T-cell (primary cell): Measurements from ENCODE around the gene ADTRP. TPM values are rescaled to one million over a fixed set of nuclear protein-coding genes. Genes with fewer than 3 reads are reported as not detected.

Experiments
- ATAC-seq, 4 experiments: fragments of 200-7000 bp in 3 of 4; fragments of 150-1000 bp in 1 of 4; cut with Tn5 transposase; replicated peaks in 1 of 4; 1 replicate in 3 of 4; 2 replicates in 1 of 4; pipeline ENCODE4 v1.10.0; 2021; ENCODE audit warnings: moderate library complexity in 3 of 4, mild to moderate bottlenecking in 2 of 4, moderate number of reproducible peaks in 1 of 4
- CTCF ChIA-PET, 2 donors: fragments of 300-600 bp; sonication (Branson Sonifier 250); formaldehyde crosslinking; loops; one replicate each; lab custom pipeline; 2022; ENCODE audit warnings: antibody characterized with exemption in 2 of 2; lab: Charles Lee
- POLR2A ChIA-PET, 2 donors: fragments of 300-600 bp; sonication (Branson Sonifier 250); formaldehyde crosslinking; loops; one replicate each; lab custom pipeline; 2022; ENCODE audit warnings: antibody characterized with exemption in 2 of 2; lab: Charles Lee
- DNase-seq, 35 experiments: peaks; one replicate each; pipeline versions ENCODE4 v3.0.0 to v3.0.0-alpha.2; 2013 to 2023
- H3K27ac ChIP-seq: one replicate; pipeline ENCODE4 v1.5.1; 2013; ENCODE audit warnings: low read length
- H3K27me3 ChIP-seq, 2 experiments: replicated peaks in 1 of 2; 1 replicate in 1 of 2; 2 replicates in 1 of 2; pipeline versions ENCODE4 v1.6.1 to v1.7.0; 2013; ENCODE audit warnings: low read length in 1 of 2, mixed read lengths in 1 of 2; ENCODE audit not compliant: control insufficient read depth in 2 of 2, insufficient read depth in 2 of 2; ENCODE audit errors: extremely low read depth in 1 of 2
- H3K36me3 ChIP-seq, 2 donors: 1 replicate in 1 of 2; 2 replicates in 1 of 2; pipeline versions ENCODE4 v1.6.1 to v1.7.0; 2013; ENCODE audit warnings: low read length in 1 of 2; ENCODE audit not compliant: control insufficient read depth in 2 of 2, insufficient read depth in 1 of 2; ENCODE audit errors: extremely low read depth in 1 of 2
- H3K4me1 ChIP-seq, 2 experiments: 1 replicate in 1 of 2; 2 replicates in 1 of 2; pipeline versions ENCODE4 v1.6.1 to v1.7.0; 2013; ENCODE audit warnings: low read length in 2 of 2, mixed read lengths in 1 of 2; ENCODE audit not compliant: insufficient read depth in 2 of 2, control insufficient read depth in 1 of 2; ENCODE audit errors: extremely low read depth in 1 of 2
- H3K4me3 ChIP-seq, 2 donors: 1 replicate in 1 of 2; 2 replicates in 1 of 2; pipeline versions ENCODE4 v1.5.1 to v1.7.0; 2013; ENCODE audit warnings: mild to moderate bottlenecking in 2 of 2, low read length in 1 of 2, moderate library complexity in 1 of 2; ENCODE audit not compliant: control insufficient read depth in 1 of 2; ENCODE audit errors: extremely low read depth in 1 of 2
- H3K9me3 ChIP-seq: 2 replicates; pipeline ENCODE4 v1.7.0; 2013
- H3K27ac Mint-ChIP-seq, 2 donors: one replicate each; pipeline ENCODE4 v1.8.0; 2020 to 2021; ENCODE audit warnings: mild to moderate bottlenecking in 2 of 2, mixed read lengths in 2 of 2
- H3K27me3 Mint-ChIP-seq, 2 donors: one replicate each; pipeline ENCODE4 v1.8.0; 2021 to 2022; ENCODE audit warnings: mixed read lengths in 2 of 2
- H3K36me3 Mint-ChIP-seq: one replicate; pipeline ENCODE4 v1.8.0; 2021; ENCODE audit warnings: mixed read lengths
- H3K4me1 Mint-ChIP-seq, 3 donors: one replicate each; pipeline ENCODE4 v1.8.0; 2020 to 2022; ENCODE audit warnings: mixed read lengths in 3 of 3, mild to moderate bottlenecking in 1 of 3
- H3K4me3 Mint-ChIP-seq, 3 donors: one replicate each; pipeline ENCODE4 v1.8.0; 2020 to 2022; ENCODE audit warnings: mild to moderate bottlenecking in 3 of 3, mixed read lengths in 3 of 3, moderate library complexity in 3 of 3
- H3K9me3 Mint-ChIP-seq, 3 donors: one replicate each; pipeline ENCODE4 v1.8.0; 2020 to 2022; ENCODE audit warnings: mixed read lengths in 3 of 3
- WGBS: methylation state at CpG from one replicate; pipeline ENCODE4 v1.1.5; 2013; ENCODE audit warnings: missing lambda C conversion rate; ENCODE audit not compliant: insufficient coverage; 5-methylcytosine and 5-hydroxymethylcytosine counted together
- total RNA-seq, 35 experiments: library from RNA in 6 of 35; stranded (reverse) in 6 of 35; fragments of 120-200 nt in 1 of 35; gene quantifications; one replicate each; pipeline versions ENCODE4 v1.2.1 to v1.2.4 and lab custom pipeline; 2013 to 2026

The ADTRP gene
- total RNA-seq, 5 donors from 2014 or later (not counting 1 experiment from before 2014, with no cell fraction given), result 23.9 to 74.7 (median 59.1) TPM

GRCh38 chr6:11798538-11798937 lies 19.9 kb upstream of the ADTRP start:
- DNase-seq (no peak), ATAC-seq (no peak)
- WGBS, result 90% methylated on average over 3 of the region's 7 CpGs
- Mint-ChIP-seq H3K4me3 (no peak overlapping the region), H3K9me3 (peaks cover 0 to under 1% (median 0%) of the 10 kb centered on the region in 3 donors), H3K27ac (no peak overlapping the region), H3K4me1 (no peaks in the 10 kb centered on the region), H3K36me3 (no peaks in the 10 kb centered on the region), H3K27me3 (no peaks in the 10 kb centered on the region)
- POLR2A ChIA-PET, result no interaction called here
- H3K27ac ChIP-seq, result no peak overlapping the region
- no peaks in the 10 kb centered on the region for H3K27me3 ChIP-seq
- CTCF ChIA-PET, result no interaction called here
- H3K36me3 ChIP-seq, result no peaks in the 10 kb centered on the region
- H3K4me1 ChIP-seq, result no peaks in the 10 kb centered on the region
- H3K4me3 ChIP-seq, result no peak overlapping the region
- no peaks in the 10 kb centered on the region for H3K9me3 ChIP-seq

- H3K4me1 ChIP-seq, result no peaks in the 10 kb centered on the region
- no peaks in the 10 kb centered on the region for H3K36me3 ChIP-seq
- no peak overlapping the region for H3K4me3 ChIP-seq
- ATAC-seq (no peak), DNase-seq (no peak)
- Mint-ChIP-seq H3K36me3 (peaks cover 3% of the 10 kb centered on the region), H3K27me3 (no peaks in the 10 kb centered on the region), H3K9me3 (peaks cover under 1 to 5% (median 2%) of the 10 kb centered on the region in 3 donors), H3K4me3 (no peak overlapping the region), H3K27ac (no peak overlapping the region), H3K4me1 (no peaks in the 10 kb centered on the region)
- H3K9me3 ChIP-seq, result no peaks in the 10 kb centered on the region
- CTCF ChIA-PET, result no interaction called here
- H3K27ac ChIP-seq, result no peak overlapping the region
- POLR2A ChIA-PET, result no interaction called here
- H3K27me3 ChIP-seq, result no peaks in the 10 kb centered on the region
- no CpG with 5 or more reads among the region's 1 CpG for WGBS
These were observed 19.5 kb upstream of the ADTRP start for GRCh38 chr6:11798096-11798495.

GRCh38 chr6:11796829-11797228 lies 18.2 kb upstream of the ADTRP start:
- Histone ChIP-seq H3K4me3 (no peak overlapping the region), H3K36me3 (no peaks in the 10 kb centered on the region), H3K27me3 (no peaks in the 10 kb centered on the region), H3K27ac (no peak overlapping the region), H3K4me1 (no peaks in the 10 kb centered on the region), H3K9me3 (no peaks in the 10 kb centered on the region)
- 89% methylated on average over 5 of the region's 5 CpGs for WGBS
- no peak for ATAC-seq
- Mint-ChIP-seq H3K36me3 (peaks cover 7% of the 10 kb centered on the region), H3K4me3 (no peak overlapping the region), H3K9me3 (peaks cover 6 to 10% (median 7%) of the 10 kb centered on the region in 3 donors), H3K4me1 (no peaks in the 10 kb centered on the region), H3K27ac (no peak overlapping the region), H3K27me3 (no peaks in the 10 kb centered on the region)
- ChIA-PET CTCF (no interaction called here), POLR2A (no interaction called here)
- no peak for DNase-seq

- CTCF ChIA-PET, result interaction anchor here in 1 of 2 donors (0.6 to 0.7 kb wide), 3 partner anchors 7 to 185 kb away, joined by 3 to 5 read pairs (median 5); no protein-coding TSS in a partner anchor
- Histone ChIP-seq H3K4me3 (no peak overlapping the region), H3K27ac (no peak overlapping the region), H3K9me3 (no peaks in the 10 kb centered on the region), H3K4me1 (no peaks in the 10 kb centered on the region), H3K27me3 (peaks cover 0 to 5% of the 10 kb centered on the region in 2 experiments), H3K36me3 (no peaks in the 10 kb centered on the region)
- Mint-ChIP-seq H3K27ac (no peak overlapping the region), H3K9me3 (peaks cover 6 to 10% (median 7%) of the 10 kb centered on the region in 3 donors), H3K27me3 (no peaks in the 10 kb centered on the region), H3K4me3 (no peak overlapping the region), H3K36me3 (peaks cover 7% of the 10 kb centered on the region), H3K4me1 (no peaks in the 10 kb centered on the region)
- POLR2A ChIA-PET, result interaction anchor here in 1 of 2 donors (0.6 kb wide), 1 partner anchor 33 kb away, joined by 4 read pairs; no protein-coding TSS in a partner anchor
- DNase-seq (no peak), ATAC-seq (no peak)
- 100% methylated on average over 1 of the region's 4 CpGs for WGBS
These were observed 16.8 kb upstream of the ADTRP start for GRCh38 chr6:11795403-11795802.

- CTCF ChIA-PET, result interaction anchor here in 1 of 2 donors (0.6 to 1.2 kb wide), 2 partner anchors 70 to 172 kb away, joined by 3 read pairs; no protein-coding TSS in a partner anchor
These were observed 14.7 kb upstream of the ADTRP start for GRCh38 chr6:11793277-11793676.

GRCh38 chr6:11791354-11792107 lies 12.9 kb upstream of the ADTRP start:
- Histone ChIP-seq H3K4me1 (peaks cover 0 to 2% of the 10 kb centered on the region in 2 experiments), H3K4me3 (no peak overlapping the region), H3K27me3 (peaks cover 0 to 7% of the 10 kb centered on the region in 2 experiments), H3K27ac (no peak overlapping the region), H3K36me3 (no peaks in the 10 kb centered on the region), H3K9me3 (no peaks in the 10 kb centered on the region)
- Mint-ChIP-seq H3K9me3 (peaks cover 6 to 10% (median 7%) of the 10 kb centered on the region in 3 donors), H3K4me1 (no peaks in the 10 kb centered on the region), H3K27me3 (no peaks in the 10 kb centered on the region), H3K27ac (no peak overlapping the region), H3K4me3 (no peak overlapping the region), H3K36me3 (peaks cover 7% of the 10 kb centered on the region)
- DNase-seq (no peak), ATAC-seq (peak in 1 of 4 experiments; percentile 56)
- 57% methylated on average over 4 of the region's 8 CpGs for WGBS
- CTCF ChIA-PET, result interaction anchor here in 1 of 2 donors (1.0 kb wide), 1 partner anchor 9 kb away, joined by 3 read pairs; no protein-coding TSS in a partner anchor
- POLR2A ChIA-PET, result no interaction called here

More at GRCh38 chr6:11793277-11793676, 14.7 kb upstream of the ADTRP start:
- Mint-ChIP-seq H3K9me3 (peaks cover 6 to 10% (median 7%) of the 10 kb centered on the region in 3 donors), H3K27ac (no peak overlapping the region), H3K4me3 (no peak overlapping the region), H3K4me1 (no peaks in the 10 kb centered on the region), H3K27me3 (no peaks in the 10 kb centered on the region), H3K36me3 (peaks cover 7% of the 10 kb centered on the region)
- no peak for DNase-seq
- Histone ChIP-seq H3K36me3 (no peaks in the 10 kb centered on the region), H3K4me3 (no peak overlapping the region), H3K4me1 (no peaks in the 10 kb centered on the region), H3K27ac (no peak overlapping the region), H3K27me3 (peaks cover 0 to 5% of the 10 kb centered on the region in 2 experiments), H3K9me3 (no peaks in the 10 kb centered on the region)
- POLR2A ChIA-PET, result no interaction called here
- no CpG with 5 or more reads among the region's 1 CpG for WGBS
- ATAC-seq, result no peak
